ENCODE data around the gene FZD7. TPM values are rescaled to one million over a fixed set of nuclear protein-coding genes. Genes with fewer than 3 reads are reported as not detected.

The FZD7 gene
- polyA plus RNA-seq, 1 experiment = 42.9 TPM

- Histone ChIP-seq H3K4me3 (ENCODE audit: low read depth, low read length) (peak overlapping the region; percentile 31; the same call in 1 of the 2 replicates), H3K27me3 (ENCODE audit: control insufficient read depth, insufficient read depth, low read length) (no peaks in the 10 kb centered on the region), H3K9me3 (ENCODE audit: control insufficient read depth, insufficient read depth, low read length) (peaks cover 7% of the 10 kb centered on the region; the same call in 1 of the 2 replicates), H3K27ac (ENCODE audit: low read depth, low read length) (no peak overlapping the region)
- POLR2A ChIA-PET = interaction anchor here (0.6 to 0.8 kb wide), 3 partner anchors 171 to 563 kb away, joined by 3 to 5 read pairs (median 3); partner anchors contain the start of gene ALS2
- TF ChIP-seq CTCF (IDR thresholded peaks at IDR 0.05; ENCODE audit: low read depth, low read length) = no peak
- no peak for DNase-seq (ENCODE audit: low read depth, low spot score)
- CTCF ChIA-PET = interaction anchor here (0.5 to 2.1 kb wide), 4 partner anchors 23 to 171 kb away, joined by 3 to 7 read pairs (median 4); no protein-coding TSS in a partner anchor
Measured at GRCh38 chr2:202031246-202031951, 2.3 kb upstream of the FZD7 start.

GRCh38 chr2:202032846-202033316 is 774 bp upstream of the FZD7 start:
- Histone ChIP-seq H3K27me3 (ENCODE audit: control insufficient read depth, insufficient read depth, low read length) (no peaks in the 10 kb centered on the region), H3K4me3 (ENCODE audit: low read depth, low read length) (peak overlapping the region; percentile 79), H3K27ac (ENCODE audit: low read depth, low read length) (peak overlapping the region; percentile 97), H3K9me3 (ENCODE audit: control insufficient read depth, insufficient read depth, low read length) (peaks cover 7% of the 10 kb centered on the region; the same call in 1 of the 2 replicates)
- no peak for DNase-seq (ENCODE audit: low read depth, low spot score)
- ChIA-PET CTCF (no interaction called here), POLR2A (no interaction called here)
- TF ChIP-seq CTCF (IDR thresholded peaks at IDR 0.05; ENCODE audit: low read depth, low read length) = no peak

- TF ChIP-seq CTCF (IDR thresholded peaks at IDR 0.05; ENCODE audit: low read depth, low read length) = no peak
- no peak for DNase-seq (ENCODE audit: low read depth, low spot score)
- ChIA-PET POLR2A (interaction anchor here (1.0 to 1.8 kb wide), 5 partner anchors 121 to 254 kb away, joined by 3 to 12 read pairs (median 4); partner anchors contain the start of gene ALS2), CTCF (interaction anchor here (0.8 to 2.4 kb wide), 9 partner anchors 131 to 239 kb away, joined by 3 to 24 read pairs (median 4); no protein-coding TSS in a partner anchor)
- Histone ChIP-seq H3K4me3 (ENCODE audit: low read depth, low read length) (peak overlapping the region; percentile 88), H3K27ac (ENCODE audit: low read depth, low read length) (peak overlapping the region; percentile 77), H3K9me3 (ENCODE audit: control insufficient read depth, insufficient read depth, low read length) (peaks cover 7% of the 10 kb centered on the region; the same call in 1 of the 2 replicates), H3K27me3 (ENCODE audit: control insufficient read depth, insufficient read depth, low read length) (no peaks in the 10 kb centered on the region)
Measured at GRCh38 chr2:202034249-202035088, 814 bp downstream of the FZD7 start.

GRCh38 chr2:202035089-202035940 is 1.7 kb downstream of the FZD7 start:
- peak overlapping the region; percentile 88 for H3K4me3 ChIP-seq (ENCODE audit: low read depth, low read length)
- CTCF ChIA-PET = interaction anchor here (0.5 to 2.4 kb wide), 13 partner anchors 69 to 240 kb away, joined by 3 to 24 read pairs (median 4); no protein-coding TSS in a partner anchor
- DNase-seq (ENCODE audit: low read depth, low spot score) = no peak
- peak; percentile 74 for TF ChIP-seq CTCF (IDR thresholded peaks at IDR 0.05; ENCODE audit: low read depth, low read length)
- POLR2A ChIA-PET = interaction anchor here (0.9 to 1.8 kb wide), 5 partner anchors 29 to 242 kb away, joined by 3 to 10 read pairs (median 4); no protein-coding TSS in a partner anchor
- H3K9me3 ChIP-seq (ENCODE audit: control insufficient read depth, insufficient read depth, low read length) = peaks cover 7% of the 10 kb centered on the region; the same call in 1 of the 2 replicates
- H3K27ac ChIP-seq (ENCODE audit: low read depth, low read length) = peak overlapping the region; percentile 77
- H3K27me3 ChIP-seq (ENCODE audit: control insufficient read depth, insufficient read depth, low read length) = no peaks in the 10 kb centered on the region

Measured in AG04450 (cell line).